ENCODE data around the gene TTYH3.
"Not testable (repeated sequence)": the region's sequence is repeated elsewhere in the genome, so short reads cannot be mapped to it uniquely, and the experiment has no call there.

TTYH3 gene, protein sequence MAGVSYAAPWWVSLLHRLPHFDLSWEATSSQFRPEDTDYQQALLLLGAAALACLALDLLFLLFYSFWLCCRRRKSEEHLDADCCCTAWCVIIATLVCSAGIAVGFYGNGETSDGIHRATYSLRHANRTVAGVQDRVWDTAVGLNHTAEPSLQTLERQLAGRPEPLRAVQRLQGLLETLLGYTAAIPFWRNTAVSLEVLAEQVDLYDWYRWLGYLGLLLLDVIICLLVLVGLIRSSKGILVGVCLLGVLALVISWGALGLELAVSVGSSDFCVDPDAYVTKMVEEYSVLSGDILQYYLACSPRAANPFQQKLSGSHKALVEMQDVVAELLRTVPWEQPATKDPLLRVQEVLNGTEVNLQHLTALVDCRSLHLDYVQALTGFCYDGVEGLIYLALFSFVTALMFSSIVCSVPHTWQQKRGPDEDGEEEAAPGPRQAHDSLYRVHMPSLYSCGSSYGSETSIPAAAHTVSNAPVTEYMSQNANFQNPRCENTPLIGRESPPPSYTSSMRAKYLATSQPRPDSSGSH

DNA sequence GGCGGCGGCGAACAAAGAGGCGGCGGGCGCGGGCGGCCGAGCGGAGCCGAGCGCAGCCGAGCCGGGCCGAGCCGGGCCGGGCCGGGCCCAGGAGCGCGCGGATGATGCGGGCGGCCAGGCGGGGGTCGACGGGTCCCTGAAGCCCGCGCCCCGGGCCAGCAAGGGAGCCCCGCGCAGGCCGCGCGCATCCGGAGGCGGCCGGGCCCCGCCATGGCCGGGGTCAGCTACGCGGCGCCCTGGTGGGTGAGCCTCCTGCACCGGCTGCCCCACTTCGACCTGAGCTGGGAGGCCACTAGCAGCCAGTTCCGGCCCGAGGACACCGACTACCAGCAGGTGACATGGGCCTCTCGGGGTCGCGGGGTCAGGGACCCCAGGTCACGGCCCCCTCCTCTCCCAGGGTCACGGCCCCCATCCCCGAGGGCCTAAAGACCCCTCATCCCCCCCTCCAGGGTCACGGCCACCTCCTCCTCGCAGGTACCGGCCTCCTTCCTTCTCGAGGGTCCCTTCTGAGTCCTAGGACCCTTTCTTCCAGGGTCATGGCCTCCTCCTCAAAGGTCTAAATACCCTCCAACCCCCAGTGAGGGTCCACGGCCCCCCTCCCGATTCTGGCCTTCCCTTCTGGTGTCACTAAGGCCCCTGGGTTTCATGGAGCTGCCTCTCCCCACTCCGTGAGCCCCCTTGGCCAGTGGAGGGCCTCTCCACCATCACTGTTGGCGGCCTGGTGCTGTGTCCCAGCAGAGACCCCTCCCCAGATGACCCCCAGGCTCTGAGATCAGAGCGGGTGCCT is at the start of gene TTYH3:
Gene TTYH3 (plus strand): TSS at position 41 of the 787 bp plus-strand sequence. CDS start 170 bp downstream, at position 211.
- DNase-seq, result no peak

DNA sequence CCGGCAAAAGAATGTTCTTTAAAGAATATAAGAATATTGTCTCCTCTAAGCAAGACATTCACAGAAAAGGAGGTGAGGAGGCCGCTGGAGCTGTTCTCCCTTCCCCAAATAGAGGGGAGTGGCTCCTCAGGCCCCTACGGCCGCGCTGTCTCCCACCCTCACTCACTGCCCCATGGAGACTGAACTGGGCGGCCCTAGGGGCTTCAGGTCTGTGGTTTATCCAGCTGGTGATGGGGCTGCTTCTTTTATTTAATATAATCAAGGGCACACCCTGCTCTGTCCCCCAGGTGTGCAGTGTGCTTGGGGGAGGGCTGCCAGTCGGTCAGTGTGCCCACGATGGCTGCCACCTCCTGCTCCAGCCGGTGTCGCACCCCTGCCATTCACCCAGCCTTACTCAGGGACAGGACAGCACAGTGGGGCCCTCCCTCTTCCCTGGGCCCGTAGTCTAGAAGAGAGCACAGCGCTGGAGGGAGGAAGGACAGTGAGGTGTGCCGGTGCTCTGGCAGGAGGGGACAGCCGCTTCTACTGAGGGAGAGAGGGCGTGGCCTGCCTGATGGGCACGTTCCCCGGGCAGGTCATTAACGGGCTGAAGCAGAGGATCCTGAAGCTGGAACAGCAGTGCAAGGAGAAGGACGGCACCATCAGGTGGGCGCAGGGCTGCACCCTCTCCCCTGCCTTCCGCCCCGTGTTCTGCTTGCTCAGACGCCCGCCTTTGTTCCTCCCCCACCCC is 49.6 kb upstream of the TTYH3 start:
- DNase-seq, result no peak

DNA sequence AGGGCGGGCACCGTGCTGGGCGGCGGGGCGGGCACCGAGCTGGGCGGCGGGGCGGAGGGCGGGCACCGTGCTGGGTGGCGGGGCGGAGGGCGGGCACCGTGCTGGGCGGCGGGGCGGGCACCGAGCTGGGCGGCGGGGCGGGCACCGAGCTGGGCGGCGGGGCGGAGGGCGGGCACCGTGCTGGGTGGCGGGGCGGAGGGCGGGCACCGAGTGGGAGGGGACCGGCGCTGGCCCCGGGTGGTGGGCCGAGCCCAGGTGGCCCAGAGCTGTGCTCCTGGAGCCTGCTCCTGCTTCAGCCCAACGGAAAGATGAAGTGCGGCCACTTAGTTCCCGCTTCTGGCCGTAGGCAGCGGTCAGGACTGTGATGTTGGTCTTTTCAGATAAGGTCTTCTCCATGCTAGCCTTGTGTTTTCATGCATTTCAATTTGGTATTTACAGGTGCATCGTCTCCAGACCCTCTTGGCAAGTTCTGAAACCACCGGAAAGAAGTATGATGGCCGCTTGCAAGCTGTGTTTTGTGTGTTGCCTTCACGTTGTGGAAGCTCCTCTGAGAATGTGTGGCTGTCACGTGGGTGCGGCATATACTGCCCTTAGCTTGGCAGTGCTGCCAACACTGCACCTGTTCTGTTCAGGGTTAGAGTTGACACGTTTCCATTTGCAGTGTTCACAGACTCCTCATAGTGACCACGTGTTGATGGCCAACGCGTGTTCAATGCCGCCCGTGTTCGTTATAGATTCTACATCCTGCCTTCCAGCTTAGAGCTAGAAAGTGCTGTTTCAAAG is 47.8 kb upstream of the TTYH3 start:
- no peak for DNase-seq

DNA sequence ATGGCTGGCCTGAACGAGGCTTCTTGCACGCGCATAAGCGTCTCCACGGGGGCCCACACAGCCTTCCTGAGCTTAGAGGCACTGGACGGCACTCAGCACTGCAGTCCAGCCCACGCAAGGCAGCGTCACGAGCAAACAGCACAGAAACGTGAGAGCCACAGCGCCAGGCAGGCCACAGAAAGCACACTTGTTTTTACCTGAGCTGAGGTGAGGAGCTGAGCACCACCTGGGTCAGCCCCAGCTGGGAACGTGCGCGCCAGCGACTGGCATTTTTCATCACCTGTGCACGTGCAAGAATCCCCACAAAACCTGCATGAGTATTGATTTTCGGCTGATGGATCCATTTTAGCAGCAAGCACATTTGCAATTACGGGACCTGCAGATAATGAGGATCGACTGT is 46.3 kb upstream of the TTYH3 start:
- no peak for DNase-seq

DNA sequence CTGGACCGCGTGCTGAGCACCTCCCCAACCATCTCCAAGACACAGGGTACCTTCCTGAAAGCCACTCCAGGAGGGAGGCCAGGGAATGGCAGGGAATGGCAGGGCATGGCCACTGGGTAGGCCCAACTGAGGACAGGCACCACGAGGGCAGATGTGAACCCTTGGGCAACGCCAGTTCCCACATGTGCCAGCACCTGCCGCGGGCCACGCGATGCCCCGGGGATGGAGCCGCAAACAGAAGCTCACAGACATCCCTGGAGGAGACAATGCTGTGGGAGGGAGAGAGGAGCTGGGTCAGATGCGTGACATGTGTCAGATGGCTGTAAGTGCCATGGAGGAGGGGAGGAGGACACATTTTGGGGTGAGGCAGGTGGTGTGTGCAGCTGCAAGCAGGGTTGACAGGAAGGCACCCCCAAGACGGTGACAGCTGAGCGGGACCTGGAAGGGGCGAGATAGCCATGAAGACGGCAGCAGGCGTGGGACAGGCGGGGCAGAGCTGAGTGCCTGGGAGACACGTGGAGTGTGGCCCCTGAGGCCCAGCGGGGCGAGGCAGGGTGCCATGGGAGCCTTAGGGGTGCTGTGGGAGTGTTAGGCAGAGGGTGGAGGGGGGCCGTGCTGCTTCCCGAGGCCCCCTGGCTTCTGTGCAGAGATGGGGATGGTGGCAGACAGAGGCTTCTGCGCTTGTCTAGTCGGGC is 45.3 kb upstream of the TTYH3 start:
- DNase-seq, result no peak

DNA sequence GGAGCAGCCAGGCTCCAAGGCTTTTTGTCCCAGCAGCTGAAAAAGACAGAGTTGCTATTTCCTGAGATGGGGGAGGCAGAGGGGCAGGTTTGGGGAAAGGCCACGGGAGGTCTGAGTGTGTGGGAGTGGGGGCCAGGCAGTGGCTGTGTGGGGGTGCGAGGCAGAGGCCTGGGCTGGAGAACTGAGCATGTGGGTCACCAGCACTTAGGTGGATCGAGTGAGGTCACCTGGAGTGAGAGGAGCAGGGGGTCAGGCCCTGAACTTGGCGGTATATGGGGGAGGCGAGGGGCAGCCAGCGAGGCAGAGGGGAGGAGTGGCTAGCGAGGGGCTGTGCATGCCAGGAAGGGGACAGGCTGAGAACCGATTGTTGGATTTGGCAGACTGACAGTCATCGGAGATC is 44.7 kb upstream of the TTYH3 start:
- no peak for DNase-seq

DNA sequence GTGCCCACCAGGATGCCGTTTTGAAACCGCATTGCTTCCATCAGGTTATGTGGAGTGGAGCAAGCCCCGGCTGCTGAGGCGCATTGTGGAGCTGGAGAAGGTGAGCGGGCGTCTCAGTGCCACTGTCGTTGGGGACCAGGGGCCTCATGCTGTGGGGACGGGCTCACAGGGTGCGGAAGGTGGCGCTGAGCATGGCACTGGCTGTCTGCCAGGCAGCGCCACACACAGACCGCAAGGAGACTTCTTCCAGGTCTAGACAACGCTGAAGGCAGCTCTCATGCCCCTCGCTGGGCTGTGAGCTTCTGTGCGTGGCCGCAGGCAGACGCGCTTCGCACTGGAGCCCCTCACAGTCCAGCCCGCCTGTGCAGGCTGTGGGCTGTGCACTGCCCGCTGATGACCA is 44.0 kb upstream of the TTYH3 start:
- no peak for DNase-seq

DNA sequence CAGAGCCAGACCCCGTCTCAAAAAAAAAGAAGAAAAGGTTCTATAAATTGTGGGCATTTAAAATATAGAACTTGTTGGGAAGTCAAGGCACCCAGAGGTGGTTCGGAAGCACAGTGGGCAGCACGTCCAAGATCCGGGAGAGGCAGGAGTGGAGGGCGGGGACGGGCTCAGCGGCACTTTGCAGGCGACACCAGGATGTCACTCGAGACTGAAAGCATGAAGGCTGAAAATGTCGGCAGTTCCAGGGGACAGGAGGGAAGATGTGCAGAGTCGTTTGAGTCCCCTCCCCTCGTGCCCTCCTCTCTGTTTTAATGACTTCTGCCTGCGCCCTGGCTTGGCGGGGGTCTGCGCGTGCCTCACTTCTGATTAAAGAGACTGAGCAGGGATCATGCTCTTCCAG is 42.4 kb upstream of the TTYH3 start:
- no peak for DNase-seq

DNA sequence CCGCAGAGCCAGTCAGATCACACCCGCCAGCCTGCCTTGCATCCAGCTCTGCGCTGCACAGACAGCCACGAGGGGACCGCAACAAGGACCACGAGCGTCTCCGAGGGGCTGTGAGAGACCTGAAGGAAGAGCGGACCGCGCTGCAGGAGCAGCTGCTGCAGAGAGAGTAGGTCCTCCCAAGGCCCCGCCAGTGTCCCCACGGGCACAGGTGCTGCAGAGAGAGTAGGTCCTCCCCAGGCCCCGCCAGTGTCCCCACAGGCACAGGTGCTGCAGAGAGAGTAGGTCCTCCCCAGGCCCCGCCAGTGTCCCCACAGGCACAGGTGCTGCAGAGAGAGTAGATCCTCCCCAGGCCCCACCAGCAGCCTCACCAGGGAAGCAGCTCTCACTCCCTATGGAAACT is 41.8 kb upstream of the TTYH3 start:
- DNase-seq, result not testable (repeated sequence)

DNA sequence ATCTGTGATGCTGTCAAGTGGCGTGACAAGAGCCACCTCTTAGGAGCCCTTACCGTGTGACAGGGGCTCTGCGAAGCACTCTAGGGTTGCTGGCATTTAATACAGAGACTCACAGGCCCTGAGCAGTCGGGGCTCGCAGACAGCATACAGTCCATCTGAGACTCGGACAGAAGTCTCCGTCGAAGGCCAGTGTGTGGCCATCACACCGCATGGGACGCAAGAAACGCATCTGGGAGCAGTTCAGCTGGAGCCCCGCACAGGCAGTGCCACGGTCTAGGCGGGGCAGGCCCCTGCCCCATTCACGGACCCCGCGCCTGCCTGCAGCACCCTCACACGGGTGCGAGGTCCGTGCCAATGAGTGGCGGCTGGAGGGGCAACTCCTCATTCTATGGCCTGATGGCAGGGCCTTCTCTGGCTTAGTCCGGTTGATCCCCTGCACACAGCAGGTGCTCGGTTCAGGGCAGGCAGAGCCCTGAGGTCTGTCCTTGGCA is 39.4 kb upstream of the TTYH3 start:
- DNase-seq, result no peak

DNA sequence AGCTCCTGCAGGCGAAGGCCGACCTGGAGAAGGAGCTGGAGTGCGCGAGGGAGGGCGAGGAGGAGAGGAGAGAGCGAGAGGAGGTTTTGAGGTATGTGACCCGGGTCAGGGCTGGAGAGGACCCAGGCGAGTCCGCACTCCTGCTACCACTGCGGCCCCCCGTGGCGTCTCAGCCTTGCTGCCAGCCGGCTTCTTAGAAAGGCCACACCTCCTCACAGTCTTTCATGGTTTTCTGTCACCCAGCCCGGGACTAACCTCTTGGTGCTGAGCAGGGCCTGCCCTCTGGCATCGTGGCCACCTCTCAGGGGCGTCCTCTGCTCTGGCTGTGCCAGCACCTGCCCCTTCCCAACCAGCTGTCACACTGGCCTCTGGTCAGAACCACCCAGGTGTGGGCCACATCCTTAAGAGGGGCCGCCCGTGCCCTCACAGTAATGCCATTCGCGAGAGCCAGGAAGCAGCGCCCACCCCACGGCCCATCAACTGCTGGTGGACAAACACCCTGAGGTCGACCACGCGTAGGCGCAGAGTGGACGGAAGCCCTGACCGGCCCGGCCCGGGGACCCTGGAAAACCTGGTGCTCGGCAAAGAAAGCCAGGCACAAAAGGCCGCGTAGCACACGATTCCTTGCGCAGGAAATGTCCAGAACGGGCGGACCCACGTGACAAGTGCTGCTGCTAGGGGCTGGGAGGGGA is 38.6 kb upstream of the TTYH3 start:
- no peak for DNase-seq

DNA sequence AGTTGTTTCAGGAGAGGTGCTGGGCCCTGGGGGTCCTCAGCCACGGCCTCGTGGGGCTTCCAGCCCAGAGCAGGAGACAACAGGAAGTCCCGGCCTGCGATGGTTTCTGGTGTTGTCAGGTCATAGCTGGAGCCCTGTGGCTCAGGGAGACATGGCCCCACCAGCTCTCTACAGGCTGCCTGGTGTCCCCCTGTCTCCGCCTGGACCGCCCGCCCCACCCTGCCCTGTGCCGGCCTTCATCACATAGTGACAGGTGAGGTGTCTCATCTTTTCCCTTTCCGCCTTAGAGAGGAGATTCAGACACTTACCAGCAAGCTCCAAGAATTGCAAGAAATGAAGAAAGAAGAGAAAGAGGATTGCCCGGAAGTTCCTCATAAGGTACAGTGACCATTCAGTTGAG is 37.2 kb upstream of the TTYH3 start:
- DNase-seq, result no peak

DNA sequence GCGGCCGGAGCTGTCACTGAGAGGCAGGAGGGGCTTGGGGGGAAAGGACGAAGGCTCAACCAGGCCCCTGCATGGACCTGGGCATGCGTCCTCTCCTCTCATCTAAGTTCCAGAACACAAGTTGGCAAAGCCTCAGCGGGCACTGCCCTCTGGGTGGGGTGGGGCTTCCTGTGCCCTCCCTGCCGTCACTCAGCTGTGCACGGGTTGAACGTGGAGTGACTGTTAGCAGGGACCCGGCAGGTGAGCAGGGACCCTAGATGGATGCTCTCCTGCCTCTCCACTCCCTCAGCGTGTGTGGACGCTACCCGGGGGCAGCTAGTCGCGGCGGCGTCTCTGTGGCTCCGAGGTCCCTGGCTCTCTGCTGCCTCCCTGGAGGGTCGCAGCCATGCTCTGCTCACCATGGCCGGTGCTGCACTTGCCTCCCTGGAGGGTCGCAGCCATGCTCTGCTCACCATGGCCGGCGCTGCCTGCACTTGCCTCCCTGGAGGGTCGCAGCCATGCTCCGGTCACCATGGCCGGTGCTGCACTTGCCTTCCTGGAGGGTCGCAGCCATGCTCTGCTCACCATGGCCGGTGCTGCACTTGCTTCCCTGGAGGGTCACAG is 36.4 kb upstream of the TTYH3 start:
- DNase-seq, result no peak

DNA sequence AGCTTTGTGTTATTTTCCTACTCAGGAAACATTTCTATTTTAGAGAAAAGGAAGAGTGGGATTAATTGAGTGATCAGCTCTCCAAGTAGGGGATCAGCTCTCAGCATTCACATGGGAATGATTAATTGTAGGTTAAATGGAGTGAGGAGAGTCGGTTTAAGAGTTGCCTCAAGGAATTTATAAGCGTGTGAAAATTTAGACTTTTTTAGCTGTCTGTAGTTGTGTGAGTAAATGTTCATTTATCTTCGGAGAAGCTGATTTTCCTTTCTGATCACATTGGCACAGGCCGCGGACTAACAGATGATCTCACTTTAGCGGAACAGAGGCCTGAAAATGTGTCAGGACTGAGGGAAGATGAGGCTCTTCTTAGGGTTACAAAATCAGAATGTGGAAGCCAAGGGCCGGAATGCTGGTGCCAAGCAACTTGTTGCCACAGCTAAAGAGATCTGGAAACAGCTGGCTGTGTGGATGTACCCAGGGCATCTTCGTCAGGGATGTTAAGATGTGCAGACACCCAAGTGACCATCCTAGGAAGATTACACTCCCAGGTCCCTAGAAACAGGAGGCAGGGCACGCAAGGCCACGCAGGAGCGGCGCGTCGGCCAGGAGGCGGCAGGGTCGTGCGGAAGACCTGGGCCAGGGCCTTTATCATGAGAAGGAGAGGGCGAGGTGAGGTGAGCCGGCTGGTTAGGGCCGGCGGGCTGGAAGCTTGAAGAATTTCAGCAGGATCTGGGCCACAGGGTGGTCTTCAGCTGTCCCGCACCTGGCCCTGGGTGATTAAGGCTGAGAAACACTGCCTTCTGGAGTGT is 35.1 kb upstream of the TTYH3 start:
- DNase-seq, result no peak

DNA sequence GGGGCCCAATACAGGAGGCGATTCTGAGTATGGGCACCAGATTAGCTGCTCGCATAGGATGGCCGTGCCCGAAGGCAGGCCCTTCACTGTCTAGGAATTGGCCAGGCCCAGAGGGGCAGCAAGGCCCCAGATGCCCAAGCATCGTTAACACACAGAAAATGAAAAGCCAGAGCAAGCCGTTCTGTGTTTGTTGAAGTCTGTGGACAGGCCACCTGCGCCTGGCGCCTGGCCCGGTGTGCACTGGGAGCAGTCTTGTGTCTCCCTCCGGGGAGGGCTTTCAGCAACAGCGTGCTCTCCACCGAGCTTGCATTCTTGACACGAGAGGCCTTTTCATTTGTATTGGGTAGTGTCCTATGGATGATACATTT is 34.5 kb upstream of the TTYH3 start:
- DNase-seq, result no peak

DNA sequence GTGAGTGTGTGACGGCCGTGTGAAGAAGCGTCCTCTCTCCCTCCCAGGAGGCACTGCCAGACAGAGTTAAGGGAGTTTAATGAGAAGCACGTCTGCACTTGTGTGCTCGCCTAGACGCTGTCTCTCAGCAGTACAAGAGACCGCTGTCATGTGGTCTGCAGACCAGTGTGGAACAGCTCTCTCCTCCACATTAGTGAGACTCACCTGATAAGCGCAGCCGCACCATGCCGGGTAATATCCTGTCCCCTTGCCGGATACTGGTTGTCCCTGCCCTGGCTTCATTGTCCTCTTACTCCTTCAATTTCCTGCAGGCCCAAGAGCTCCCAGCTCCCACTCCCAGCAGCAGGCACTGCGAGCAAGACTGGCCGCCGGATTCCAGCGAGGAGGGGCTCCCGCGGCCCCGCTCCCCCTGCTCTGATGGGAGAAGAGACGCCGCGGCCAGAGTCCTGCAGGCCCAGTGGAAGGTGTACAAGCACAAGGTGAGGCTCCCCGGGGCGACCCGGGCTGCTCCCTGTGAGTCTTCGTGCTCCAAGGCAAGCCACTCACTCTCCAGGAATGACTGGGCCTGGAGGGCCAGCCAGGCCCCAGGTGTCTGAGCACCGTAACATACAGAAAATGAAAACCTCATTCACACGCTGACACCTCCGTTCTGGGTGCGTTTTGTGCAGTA is 33.5 kb upstream of the TTYH3 start:
- DNase-seq, result no peak

DNA sequence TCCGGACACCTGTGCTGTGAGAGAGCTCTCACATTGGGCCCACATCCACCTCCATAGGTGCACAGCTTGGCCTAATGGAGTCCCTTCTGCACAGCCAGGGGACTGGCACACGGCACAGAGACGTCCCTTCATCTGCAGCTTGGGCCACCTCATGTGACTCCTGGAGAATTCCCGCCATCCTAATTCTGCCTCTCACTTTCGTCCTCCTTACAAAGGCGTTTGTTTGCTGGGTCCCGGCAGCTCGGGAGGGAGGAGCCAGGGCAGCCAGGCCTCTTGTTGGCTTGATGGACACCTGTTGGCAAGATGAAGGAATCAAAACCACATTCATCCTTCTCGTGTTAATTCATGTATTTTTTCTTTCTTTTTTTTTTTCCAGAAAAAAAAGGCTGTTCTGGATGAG is 30.7 kb upstream of the TTYH3 start:
- no peak for DNase-seq

DNA sequence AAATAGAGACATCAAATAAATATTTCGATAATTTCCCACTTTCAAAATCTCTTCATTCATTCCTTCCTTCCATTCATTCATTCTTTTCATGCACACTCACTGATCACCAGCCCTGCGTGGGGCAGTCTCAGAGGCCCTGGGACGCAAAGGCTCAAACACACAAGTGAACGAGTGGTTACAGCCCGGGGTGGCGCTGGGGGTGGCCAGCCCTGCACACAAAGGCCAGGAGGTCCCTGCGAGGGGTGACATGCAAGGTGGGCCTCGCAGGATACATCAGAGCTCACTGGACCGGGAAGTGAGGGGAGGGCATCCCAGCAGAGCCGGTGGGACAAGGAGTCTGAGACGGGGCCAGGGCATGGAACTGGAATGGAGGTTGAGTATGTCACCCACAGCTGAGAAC is 29.9 kb upstream of the TTYH3 start:
- DNase-seq, result no peak

DNA sequence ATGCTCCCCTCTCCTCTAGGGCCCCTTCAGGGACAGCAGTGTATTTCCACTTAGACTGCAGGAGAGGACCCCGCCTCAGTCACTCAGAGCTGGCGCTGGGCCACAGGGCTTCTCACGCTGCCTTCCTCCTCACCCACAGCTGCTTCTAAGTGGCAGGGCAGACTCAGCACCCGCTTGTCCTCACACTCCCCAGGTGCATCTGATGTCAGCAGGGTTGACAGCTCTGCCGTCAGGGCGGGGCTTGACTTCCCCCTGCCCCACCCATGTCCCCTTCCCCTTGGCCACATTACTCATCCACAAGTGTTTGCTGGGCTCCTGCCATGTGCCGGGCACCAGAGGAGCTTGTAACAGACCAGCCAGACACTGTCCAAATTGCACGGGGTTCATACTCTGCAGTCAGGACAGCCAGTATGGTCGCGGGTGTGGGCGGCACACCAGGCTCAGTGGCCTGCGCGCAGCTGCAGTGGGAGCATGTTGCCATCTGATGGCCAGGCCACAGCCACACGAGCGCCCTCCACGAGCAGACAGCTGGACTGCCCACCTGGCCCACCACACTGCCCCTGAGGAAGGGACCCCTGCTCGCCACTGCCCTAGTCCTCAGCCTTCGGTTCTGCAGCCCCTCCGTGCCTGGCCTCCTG is 29.3 kb upstream of the TTYH3 start:
- DNase-seq, result no peak

All from fibroblast of upper back skin (primary cell).